A549 (cell line): ENCODE data around the gene KRT5.

ENCODE experiments used
- BHLHE40 ChIP-seq: IDR thresholded peaks from 2 replicates; pipeline ENCODE4 v1.6.1; 2012; ENCODE audit warnings: low read depth, low read length, inconsistent platforms
- CBX2 ChIP-seq: fragments of 200-600 bp; sonication (generic); IDR thresholded peaks from 2 replicates; pipeline ENCODE4 v1.6.1; 2016; ENCODE audit warnings: low read depth, mild to moderate bottlenecking, borderline replicate concordance
- CEBPB ChIP-seq, 2 experiments: fragments of >200 bp in 1 of 2; sonication (Bioruptor Twin) in 1 of 2; formaldehyde crosslinking in 1 of 2; IDR thresholded peaks; 2 replicates each; pipeline ENCODE4 v1.6.1; 2012 to 2016
- HDAC2 ChIP-seq: fragments of 200-600 bp; sonication (generic); IDR thresholded peaks from 2 replicates; pipeline ENCODE4 v1.6.1; 2016
- POLR2A ChIP-seq: IDR thresholded peaks from 2 replicates; pipeline ENCODE4 v1.6.1; 2012; ENCODE audit warnings: mild to moderate bottlenecking, low read length
- POLR2AphosphoS2 ChIP-seq: conservative IDR thresholded peaks from 2 replicates; pipeline ENCODE4 v1.6.1; 2012; ENCODE audit warnings: low read length, improper control_type of control experiment, inconsistent platforms
- RAD21 ChIP-seq, 2 experiments: fragments of >200 bp in 1 of 2; sonication (Bioruptor Twin) in 1 of 2; formaldehyde crosslinking in 1 of 2; IDR thresholded peaks in 1 of 2; conservative IDR thresholded peaks in 1 of 2; 2 replicates in 1 of 2; 3 replicates in 1 of 2; pipeline ENCODE4 v1.6.1; 2012 to 2018; ENCODE audit warnings: inconsistent platforms in 1 of 2
- RNF2 ChIP-seq: fragments of 200-600 bp; sonication (generic); IDR thresholded peaks from 2 replicates; pipeline ENCODE4 v1.6.1; 2016; ENCODE audit warnings: low read depth, mild to moderate bottlenecking, antibody characterized with exemption, moderate library complexity, borderline replicate concordance
- SMC3 ChIP-seq: fragments of >200 bp; sonication (Bioruptor Twin); formaldehyde crosslinking; IDR thresholded peaks from 3 replicates; pipeline ENCODE4 v1.6.1; 2018; ENCODE audit warnings: inconsistent platforms
- TF ChIP-seq, protein P1 (sequence below): fragments of >200 bp; sonication (Bioruptor Twin); formaldehyde crosslinking; IDR thresholded peaks from 3 replicates; pipeline ENCODE4 v1.5.1; 2016
- TF ChIP-seq, protein P2 (sequence below): IDR thresholded peaks from 2 replicates; pipeline ENCODE4 v1.6.1; 2012
- TF ChIP-seq, protein P3 (sequence below): fragments of 450-650 bp; IDR thresholded peaks from 2 replicates; pipeline ENCODE4 v1.6.1; 2014; ENCODE audit warnings: antibody characterized with exemption
- TF ChIP-seq, protein P4 (sequence below): fragments of 200-600 bp; sonication (generic); IDR thresholded peaks from 2 replicates; pipeline ENCODE4 v1.6.1; 2016; ENCODE audit warnings: antibody characterized with exemption, mild to moderate bottlenecking, moderate library complexity

DNA sequence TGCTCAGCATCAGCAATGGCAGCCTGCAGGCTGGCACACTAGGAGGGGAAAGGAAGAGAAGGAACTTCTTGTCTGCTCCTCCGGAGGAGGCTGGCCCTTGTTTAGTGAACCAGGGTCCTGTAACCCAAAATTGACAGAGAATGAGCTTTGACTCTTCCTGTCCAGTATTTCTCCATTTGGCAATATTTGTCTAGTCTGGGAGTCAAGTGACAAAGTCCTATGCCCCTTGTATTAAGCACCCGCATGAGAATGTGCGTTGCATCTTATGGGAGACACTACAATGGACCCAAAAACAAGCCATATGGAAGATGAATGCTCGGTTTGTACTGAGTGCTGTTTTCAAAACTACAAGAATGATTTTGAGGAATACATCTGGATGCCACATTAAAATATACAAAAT is 50.3 kb downstream of the KRT5 start:
- TF ChIP-seq, protein P1, sequence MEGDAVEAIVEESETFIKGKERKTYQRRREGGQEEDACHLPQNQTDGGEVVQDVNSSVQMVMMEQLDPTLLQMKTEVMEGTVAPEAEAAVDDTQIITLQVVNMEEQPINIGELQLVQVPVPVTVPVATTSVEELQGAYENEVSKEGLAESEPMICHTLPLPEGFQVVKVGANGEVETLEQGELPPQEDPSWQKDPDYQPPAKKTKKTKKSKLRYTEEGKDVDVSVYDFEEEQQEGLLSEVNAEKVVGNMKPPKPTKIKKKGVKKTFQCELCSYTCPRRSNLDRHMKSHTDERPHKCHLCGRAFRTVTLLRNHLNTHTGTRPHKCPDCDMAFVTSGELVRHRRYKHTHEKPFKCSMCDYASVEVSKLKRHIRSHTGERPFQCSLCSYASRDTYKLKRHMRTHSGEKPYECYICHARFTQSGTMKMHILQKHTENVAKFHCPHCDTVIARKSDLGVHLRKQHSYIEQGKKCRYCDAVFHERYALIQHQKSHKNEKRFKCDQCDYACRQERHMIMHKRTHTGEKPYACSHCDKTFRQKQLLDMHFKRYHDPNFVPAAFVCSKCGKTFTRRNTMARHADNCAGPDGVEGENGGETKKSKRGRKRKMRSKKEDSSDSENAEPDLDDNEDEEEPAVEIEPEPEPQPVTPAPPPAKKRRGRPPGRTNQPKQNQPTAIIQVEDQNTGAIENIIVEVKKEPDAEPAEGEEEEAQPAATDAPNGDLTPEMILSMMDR, result no peak
- no peak for TF ChIP-seq RNF2
- TF ChIP-seq BHLHE40, result no peak
- TF ChIP-seq RAD21 (conservative IDR thresholded peaks at IDR 0.05 in 1 of 2, IDR thresholded peaks at IDR 0.05 in 1 of 2), result no peak
- TF ChIP-seq, protein P2, sequence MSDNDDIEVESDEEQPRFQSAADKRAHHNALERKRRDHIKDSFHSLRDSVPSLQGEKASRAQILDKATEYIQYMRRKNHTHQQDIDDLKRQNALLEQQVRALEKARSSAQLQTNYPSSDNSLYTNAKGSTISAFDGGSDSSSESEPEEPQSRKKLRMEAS, result no peak
- no peak for TF ChIP-seq SMC3
- no peak for TF ChIP-seq CBX2
- no peak for TF ChIP-seq HDAC2
- TF ChIP-seq POLR2AphosphoS2, result no peak
- TF ChIP-seq, protein P3, sequence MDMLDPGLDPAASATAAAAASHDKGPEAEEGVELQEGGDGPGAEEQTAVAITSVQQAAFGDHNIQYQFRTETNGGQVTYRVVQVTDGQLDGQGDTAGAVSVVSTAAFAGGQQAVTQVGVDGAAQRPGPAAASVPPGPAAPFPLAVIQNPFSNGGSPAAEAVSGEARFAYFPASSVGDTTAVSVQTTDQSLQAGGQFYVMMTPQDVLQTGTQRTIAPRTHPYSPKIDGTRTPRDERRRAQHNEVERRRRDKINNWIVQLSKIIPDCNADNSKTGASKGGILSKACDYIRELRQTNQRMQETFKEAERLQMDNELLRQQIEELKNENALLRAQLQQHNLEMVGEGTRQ, result no peak
- TF ChIP-seq POLR2A, result no peak
- TF ChIP-seq CEBPB (IDR thresholded peaks at IDR 0.05), result no peak
- TF ChIP-seq, protein P4, sequence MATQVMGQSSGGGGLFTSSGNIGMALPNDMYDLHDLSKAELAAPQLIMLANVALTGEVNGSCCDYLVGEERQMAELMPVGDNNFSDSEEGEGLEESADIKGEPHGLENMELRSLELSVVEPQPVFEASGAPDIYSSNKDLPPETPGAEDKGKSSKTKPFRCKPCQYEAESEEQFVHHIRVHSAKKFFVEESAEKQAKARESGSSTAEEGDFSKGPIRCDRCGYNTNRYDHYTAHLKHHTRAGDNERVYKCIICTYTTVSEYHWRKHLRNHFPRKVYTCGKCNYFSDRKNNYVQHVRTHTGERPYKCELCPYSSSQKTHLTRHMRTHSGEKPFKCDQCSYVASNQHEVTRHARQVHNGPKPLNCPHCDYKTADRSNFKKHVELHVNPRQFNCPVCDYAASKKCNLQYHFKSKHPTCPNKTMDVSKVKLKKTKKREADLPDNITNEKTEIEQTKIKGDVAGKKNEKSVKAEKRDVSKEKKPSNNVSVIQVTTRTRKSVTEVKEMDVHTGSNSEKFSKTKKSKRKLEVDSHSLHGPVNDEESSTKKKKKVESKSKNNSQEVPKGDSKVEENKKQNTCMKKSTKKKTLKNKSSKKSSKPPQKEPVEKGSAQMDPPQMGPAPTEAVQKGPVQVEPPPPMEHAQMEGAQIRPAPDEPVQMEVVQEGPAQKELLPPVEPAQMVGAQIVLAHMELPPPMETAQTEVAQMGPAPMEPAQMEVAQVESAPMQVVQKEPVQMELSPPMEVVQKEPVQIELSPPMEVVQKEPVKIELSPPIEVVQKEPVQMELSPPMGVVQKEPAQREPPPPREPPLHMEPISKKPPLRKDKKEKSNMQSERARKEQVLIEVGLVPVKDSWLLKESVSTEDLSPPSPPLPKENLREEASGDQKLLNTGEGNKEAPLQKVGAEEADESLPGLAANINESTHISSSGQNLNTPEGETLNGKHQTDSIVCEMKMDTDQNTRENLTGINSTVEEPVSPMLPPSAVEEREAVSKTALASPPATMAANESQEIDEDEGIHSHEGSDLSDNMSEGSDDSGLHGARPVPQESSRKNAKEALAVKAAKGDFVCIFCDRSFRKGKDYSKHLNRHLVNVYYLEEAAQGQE, result no peak
